Endothelial cell of umbilical vein (primary cell): ENCODE results near the gene CNOT1. TPM values are rescaled to one million over a fixed set of nuclear protein-coding genes. Genes with fewer than 3 reads are reported as not detected.

Experiments
- BruUV-seq: library from RNA; stranded (reverse); fragments of 400-500 nt; replicated peaks from 2 replicates; lab custom pipeline; 2021; lab: Mats Ljungman, UMichigan
- CTCF ChIA-PET: fragments of 300-600, 350-600 bp; sonication (Branson Sonifier 250); formaldehyde crosslinking; loops from one replicate; lab custom pipeline; 2021; ENCODE audit warnings: antibody characterized with exemption, inconsistent platforms; lab: Charles Lee
- POLR2A ChIA-PET: fragments of 300-600, 350-600 bp; sonication (Branson Sonifier 250); formaldehyde crosslinking; loops from one replicate; lab custom pipeline; 2021; ENCODE audit warnings: antibody characterized with exemption, inconsistent platforms; lab: Charles Lee
- DNase-seq: peaks from one replicate; pipeline ENCODE4 v3.0.0-alpha.2; 2011; ENCODE audit warnings: low read depth, low spot score
- FAIRE-seq: peaks from 2 replicates; lab custom pipeline; 2011; peaks lifted over from hg19 to GRCh38; lab: Jason Lieb, UNC
- H2AFZ ChIP-seq: 2 replicates; pipeline ENCODE4 v1.6.0; 2012; ENCODE audit warnings: low read depth, low read length, control low read depth, inconsistent platforms
- H3K27ac ChIP-seq: 2 replicates; pipeline ENCODE4 v1.5.1; 2011; ENCODE audit warnings: low read depth, mild to moderate bottlenecking, control low read depth, low read length, moderate library complexity; ENCODE audit not compliant: insufficient read depth
- H3K27me3 ChIP-seq, 2 experiments: 2 replicates each; pipeline versions ENCODE4 v1.6.0 to v1.6.1; 2011; ENCODE audit warnings: low read length in 2 of 2, mixed read lengths in 1 of 2; ENCODE audit not compliant: control insufficient read depth in 2 of 2, insufficient read depth in 2 of 2
- H3K36me3 ChIP-seq, 2 experiments: 2 replicates in 1 of 2; 3 replicates in 1 of 2; pipeline ENCODE4 v1.5.1; 2011; ENCODE audit warnings: low read length in 2 of 2, mild to moderate bottlenecking in 1 of 2, moderate library complexity in 1 of 2; ENCODE audit not compliant: control insufficient read depth in 2 of 2, insufficient read depth in 2 of 2; ENCODE audit errors: extremely low read depth in 1 of 2
- H3K4me1 ChIP-seq: 3 replicates; pipeline ENCODE4 v1.5.1; 2011; ENCODE audit warnings: mild to moderate bottlenecking, low read length; ENCODE audit not compliant: control insufficient read depth, insufficient read depth; ENCODE audit errors: extremely low read depth
- H3K4me2 ChIP-seq: 2 replicates; pipeline ENCODE4 v1.6.1; 2011; ENCODE audit warnings: low read length, control low read depth, mixed read lengths; ENCODE audit not compliant: insufficient read depth
- H3K4me3 ChIP-seq, 3 experiments: fragments of 200-600 bp in 1 of 3; sonication (generic), shearing (Covaris generic) in 1 of 3; replicated peaks in 1 of 3; 2 replicates each; pipeline ENCODE4 v1.5.1; 2011 to 2016; ENCODE audit warnings: control low read depth in 3 of 3, low read length in 3 of 3, mild to moderate bottlenecking in 2 of 3, inconsistent platforms in 1 of 3, low read depth in 1 of 3, moderate library complexity in 1 of 3; ENCODE audit not compliant: insufficient read depth in 1 of 3
- H3K79me2 ChIP-seq: 2 replicates; pipeline ENCODE4 v1.6.0; 2012; ENCODE audit warnings: low read length, inconsistent platforms; ENCODE audit not compliant: control insufficient read depth, insufficient read depth
- H3K9ac ChIP-seq: replicated peaks from 2 replicates; pipeline ENCODE3; 2011; ENCODE audit warnings: low read length, control low read depth; ENCODE audit not compliant: insufficient read depth; ENCODE audit errors: extremely low read depth
- H3K9me1 ChIP-seq: replicated peaks from 3 replicates; pipeline ENCODE4 v1.6.0; 2011; ENCODE audit warnings: mild to moderate bottlenecking, low read length; ENCODE audit not compliant: control insufficient read depth, insufficient read depth; ENCODE audit errors: extremely low read depth
- H3K9me3 ChIP-seq: replicated peaks from 2 replicates; pipeline ENCODE4 v1.5.1; 2012; ENCODE audit warnings: low read length, inconsistent platforms; ENCODE audit not compliant: control insufficient read depth, insufficient read depth
- H4K20me1 ChIP-seq: replicated peaks from 2 replicates; pipeline ENCODE3; 2011; ENCODE audit warnings: mild to moderate bottlenecking, low read length; ENCODE audit not compliant: control insufficient read depth, insufficient read depth; ENCODE audit errors: extremely low read depth
- CTCF ChIP-seq, 2 donors: IDR thresholded peaks; 1 replicate in 1 of 2; 2 replicates in 1 of 2; pipeline ENCODE4 v1.5.1; 2011; ENCODE audit warnings: low read length in 2 of 2, mild to moderate bottlenecking in 2 of 2, moderate library complexity in 2 of 2, control low read depth in 1 of 2, inconsistent platforms in 1 of 2, low read depth in 1 of 2; ENCODE audit not compliant: insufficient read depth in 1 of 2; ENCODE audit errors: extremely low read depth in 1 of 2
- EZH2 ChIP-seq: IDR thresholded peaks from 2 replicates; pipeline ENCODE4 v1.6.1; 2012; ENCODE audit warnings: borderline replicate concordance, low read depth, mild to moderate bottlenecking, moderate library complexity, low read length, inconsistent platforms; ENCODE audit not compliant: severe bottlenecking
- FOS ChIP-seq: IDR thresholded peaks from 2 replicates; pipeline ENCODE4 v1.6.1; 2011; ENCODE audit warnings: mild to moderate bottlenecking, low read length, moderate library complexity, borderline replicate concordance; ENCODE audit not compliant: insufficient read depth
- GATA2 ChIP-seq: IDR thresholded peaks from 2 replicates; pipeline ENCODE4 v1.7.0; 2011; ENCODE audit warnings: low read depth, mild to moderate bottlenecking, moderate library complexity, mixed read lengths, low read length; ENCODE audit not compliant: insufficient read length, insufficient read depth
- JUN ChIP-seq: IDR thresholded peaks from 2 replicates; pipeline ENCODE4 v1.6.1; 2011; ENCODE audit warnings: borderline replicate concordance, low read depth; ENCODE audit not compliant: insufficient read length, insufficient read depth
- POLR2A ChIP-seq: IDR thresholded peaks from 2 replicates; pipeline ENCODE4 v1.6.1; 2012; ENCODE audit warnings: low read depth, mild to moderate bottlenecking, control low read depth, low read length
- dilution Hi-C: fragments of 300-500 bp; cut with MboI; formaldehyde crosslinking; loops from one replicate; pipeline ENCODE4 v1.15.0; 2019; ENCODE audit warnings: low sequenced_read_pairs; ENCODE audit not compliant: extremely low pct_ligation_motif_present
- intact Hi-C: fragments of 100-400 bp; cut with micrococcal nuclease; formaldehyde crosslinking; loops from one replicate; pipeline ENCODE4 v1.10.0; 2022
- polyA plus RNA-seq, 4 experiments: library from polyadenylated mRNA; depleted of rRNA in 3 of 4; stranded (reverse) in 3 of 4; unstranded in 1 of 4; fragments of >200 nt; gene quantifications; 2 replicates each; pipeline versions ENCODE4 v1.2.1 to v1.2.3, GENCODE V29; 2011 to 2012; ENCODE audit warnings: missing spikeins in 1 of 4
- total RNA-seq: library from RNA; stranded (reverse); gene quantifications from 2 replicates; pipeline ENCODE4 v1.2.3, GENCODE V29; 2021
- TF ChIP-seq, protein P1 (sequence below): IDR thresholded peaks from 2 replicates; pipeline ENCODE4 v1.6.1; 2011; ENCODE audit not compliant: insufficient read depth, insufficient read length

The CNOT1 gene
- total and polyA plus RNA-seq, 2 donors (not counting 3 experiments of a cell fraction or from before 2014, with no cell fraction given) = 142 to 151 TPM

DNA sequence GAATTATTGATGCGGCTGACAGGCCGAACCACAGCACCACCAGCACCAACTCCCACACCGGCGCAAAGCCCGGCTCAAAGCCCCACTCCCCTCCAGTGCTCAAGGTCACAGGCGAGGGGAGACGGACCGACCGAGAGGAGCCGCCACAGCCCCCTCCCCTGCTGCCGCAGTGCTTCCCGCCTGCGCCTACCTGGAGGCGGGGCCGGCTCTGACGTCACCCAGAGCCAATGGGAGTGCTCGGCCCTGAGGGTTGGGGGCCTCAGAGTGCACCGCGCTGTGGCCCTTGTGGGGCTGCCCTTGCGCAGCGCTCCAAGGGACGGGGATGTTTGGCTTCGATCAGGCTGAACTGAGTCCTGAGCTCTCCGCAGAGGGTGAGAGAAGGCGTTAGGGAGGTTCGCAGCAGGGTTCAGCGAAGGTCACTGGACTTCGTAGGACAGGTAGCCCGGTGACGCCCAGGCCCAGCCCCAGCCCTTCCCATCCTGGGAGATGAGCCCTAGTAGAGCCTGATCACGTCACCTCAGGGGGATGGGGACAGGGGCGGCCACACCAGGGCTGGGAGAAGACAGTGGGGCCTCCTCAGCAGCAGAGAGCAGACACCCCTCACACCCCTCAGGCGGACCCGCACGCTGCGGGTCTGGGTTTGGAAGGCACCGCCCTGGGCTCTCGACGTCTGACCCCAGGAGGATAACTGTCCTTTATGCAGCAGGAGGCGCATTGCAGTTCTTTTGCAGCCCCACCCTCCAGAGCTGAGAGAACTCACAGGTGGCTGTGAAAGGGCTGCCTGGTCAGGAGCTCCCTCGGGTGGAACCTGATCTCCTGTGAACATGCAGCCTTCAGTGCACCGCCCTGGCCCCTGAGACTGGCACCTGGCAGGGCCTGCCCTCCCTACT is 128.1 kb downstream of the CNOT1 start:
- BruUV-seq = no TSS peak

More for the DNA sequence above, 128.1 kb downstream of the CNOT1 start:
- Histone ChIP-seq H3K27ac (no peak overlapping the region), H3K79me2 (no peaks in the 10 kb centered on the region), H4K20me1 (no peaks in the 10 kb centered on the region), H3K9ac (no peak overlapping the region), H2AFZ (no peak overlapping the region), H3K27me3 (no peaks in the 10 kb centered on the region), H3K4me1 (no peaks in the 10 kb centered on the region), H3K4me2 (no peak overlapping the region), H3K9me3 (no peaks in the 10 kb centered on the region), H3K9me1 (no peaks in the 10 kb centered on the region), H3K36me3 (peaks cover 0 to 12% of the 10 kb centered on the region in 2 experiments), H3K4me3 (no peak overlapping the region)
- dilution Hi-C loops = no loop called here
- TF ChIP-seq JUN = no peak
- TF ChIP-seq EZH2 = no peak
- no peak for TF ChIP-seq POLR2A
- TF ChIP-seq FOS = no peak
- no peak for TF ChIP-seq CTCF (IDR thresholded peaks at IDR 0.05; ENCODE audit: extremely low read depth in 1 of 2, insufficient read depth in 1 of 2, low read depth in 1 of 2, low read length in 2 of 2)
- TF ChIP-seq, protein P1, sequence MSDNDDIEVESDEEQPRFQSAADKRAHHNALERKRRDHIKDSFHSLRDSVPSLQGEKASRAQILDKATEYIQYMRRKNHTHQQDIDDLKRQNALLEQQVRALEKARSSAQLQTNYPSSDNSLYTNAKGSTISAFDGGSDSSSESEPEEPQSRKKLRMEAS = no peak
- TF ChIP-seq GATA2 = no peak
- DNase-seq = no peak
- intact Hi-C loops = no loop called here
- POLR2A ChIA-PET = no interaction called here
- CTCF ChIA-PET = interaction anchor here (1.4 to 2.2 kb wide), 2 partner anchors 14 to 159 kb away, joined by 4 to 6 read pairs; no protein-coding TSS in a partner anchor
- FAIRE-seq = no peak
